ENCODE data around the gene CADM1. TPM values are rescaled to one million over a fixed set of nuclear protein-coding genes. Genes with fewer than 3 reads are reported as not detected.

CADM1 gene
- total RNA-seq, 4 donors from 2014 or later = 89.9 to 351 (median 235) TPM

DNA sequence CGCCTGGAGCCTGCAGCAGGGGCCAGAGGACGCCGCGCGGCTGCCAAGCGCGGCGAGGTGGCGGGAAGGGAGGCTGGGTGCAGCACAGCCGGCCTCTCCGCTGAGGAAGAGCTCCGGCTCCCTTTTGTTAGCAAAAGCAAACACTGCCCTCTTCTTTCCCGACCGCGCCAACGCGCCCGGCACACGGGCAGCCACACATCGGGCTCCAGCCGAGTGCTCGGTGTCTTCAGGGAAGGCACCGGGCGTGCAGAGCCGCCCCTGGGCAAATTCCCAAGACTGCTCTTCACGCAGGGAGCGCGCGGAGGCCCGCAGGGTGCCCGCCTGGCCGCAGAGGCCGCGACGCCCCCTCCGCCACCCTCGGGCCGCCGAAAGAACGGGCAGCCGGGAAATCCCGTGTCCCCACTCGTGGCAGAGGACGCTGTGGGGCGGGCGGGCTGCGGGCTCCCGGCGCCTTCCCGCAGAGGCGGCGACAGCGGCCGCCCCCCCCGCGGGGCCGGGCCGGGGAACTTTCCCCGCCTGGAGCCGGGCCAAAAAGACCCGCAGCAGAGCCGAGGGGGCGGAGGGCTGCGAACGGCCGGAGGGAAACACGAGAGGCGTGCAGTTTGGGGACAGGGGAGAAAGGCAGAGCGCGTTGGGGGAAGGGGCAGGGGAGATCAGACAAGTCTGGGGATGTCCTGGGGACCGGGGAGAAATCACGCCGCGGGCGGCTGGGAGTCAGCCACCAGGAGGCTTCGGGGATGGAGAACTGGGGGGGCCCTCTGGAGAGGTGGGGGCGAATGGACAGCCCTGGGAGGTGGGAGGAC is 931 bp downstream of the CADM1 start:
- TF ChIP-seq POLR2A (IDR thresholded peaks at IDR 0.05) = peak in 1 of 2 donors; percentile 50
- TF ChIP-seq, protein P1, sequence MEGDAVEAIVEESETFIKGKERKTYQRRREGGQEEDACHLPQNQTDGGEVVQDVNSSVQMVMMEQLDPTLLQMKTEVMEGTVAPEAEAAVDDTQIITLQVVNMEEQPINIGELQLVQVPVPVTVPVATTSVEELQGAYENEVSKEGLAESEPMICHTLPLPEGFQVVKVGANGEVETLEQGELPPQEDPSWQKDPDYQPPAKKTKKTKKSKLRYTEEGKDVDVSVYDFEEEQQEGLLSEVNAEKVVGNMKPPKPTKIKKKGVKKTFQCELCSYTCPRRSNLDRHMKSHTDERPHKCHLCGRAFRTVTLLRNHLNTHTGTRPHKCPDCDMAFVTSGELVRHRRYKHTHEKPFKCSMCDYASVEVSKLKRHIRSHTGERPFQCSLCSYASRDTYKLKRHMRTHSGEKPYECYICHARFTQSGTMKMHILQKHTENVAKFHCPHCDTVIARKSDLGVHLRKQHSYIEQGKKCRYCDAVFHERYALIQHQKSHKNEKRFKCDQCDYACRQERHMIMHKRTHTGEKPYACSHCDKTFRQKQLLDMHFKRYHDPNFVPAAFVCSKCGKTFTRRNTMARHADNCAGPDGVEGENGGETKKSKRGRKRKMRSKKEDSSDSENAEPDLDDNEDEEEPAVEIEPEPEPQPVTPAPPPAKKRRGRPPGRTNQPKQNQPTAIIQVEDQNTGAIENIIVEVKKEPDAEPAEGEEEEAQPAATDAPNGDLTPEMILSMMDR (IDR thresholded peaks at IDR 0.05) = peak in 4 of 6 experiments; percentile 31 to 61 (median 50)
- intact Hi-C loops (cut with DNase I) = loop anchor here (10.0 kb wide), 2 partner anchors 158 to 728 kb away; no protein-coding TSS in a partner anchor

GRCh38 chr11:115502636-115503082 is 1.6 kb downstream of the CADM1 start:
- Histone ChIP-seq H3K27me3 (no peaks in the 10 kb centered on the region), H3K4me1 (peaks cover 8 to 16% of the 10 kb centered on the region in 2 donors), H3K27ac (peak overlapping the region in 2 of 3 donors; percentile 85 to 90), H3K9me3 (no peaks in the 10 kb centered on the region), H3K4me3 (replicated peaks in 1 of 3) (peak overlapping the region; percentile 7 to 89 (median 82)), H3K36me3 (no peaks in the 10 kb centered on the region)
- DNase-seq = peak in 1 of 2 donors; percentile 10
- intact Hi-C loops (cut with DNase I) = loop anchor here (10.0 kb wide), 2 partner anchors 158 to 728 kb away; no protein-coding TSS in a partner anchor
- TF ChIP-seq POLR2A (IDR thresholded peaks at IDR 0.05) = no peak
- TF ChIP-seq, protein P1 (IDR thresholded peaks at IDR 0.05) = no peak
- 1 to 4% methylated on average over 12 to 25 of the region's 30 CpGs for WGBS, 2 donors

More for the DNA sequence above, 931 bp downstream of the CADM1 start:
- H3K9me3 ChIP-seq = no peaks in the 10 kb centered on the region
- peak overlapping the region in 2 of 3 donors; percentile 85 to 90 for H3K27ac ChIP-seq
- H3K4me3 ChIP-seq (replicated peaks in 1 of 3) = peak overlapping the region; percentile 7 to 89 (median 82)
- no peaks in the 10 kb centered on the region for H3K36me3 ChIP-seq
- H3K4me1 ChIP-seq = peaks cover 7 to 15% of the 10 kb centered on the region in 2 donors
- 0 to 1% methylated on average over 29 to 50 of the region's 77 CpGs for WGBS, 2 donors
- no peaks in the 10 kb centered on the region for H3K27me3 ChIP-seq
- DNase-seq = peak; percentile 80 to 84

GRCh38 chr11:115501893-115502589 is 2.2 kb downstream of the CADM1 start:
- no peak for TF ChIP-seq POLR2A (IDR thresholded peaks at IDR 0.05)
- TF ChIP-seq, protein P1 (IDR thresholded peaks at IDR 0.05) = no peak
- Histone ChIP-seq H3K4me3 (replicated peaks in 1 of 3) (peak overlapping the region in 1 of 3 donors; percentile 89), H3K27ac (peak overlapping the region in 2 of 3 donors; percentile 85 to 90), H3K4me1 (peaks cover 14 to 22% of the 10 kb centered on the region in 2 donors), H3K9me3 (no peaks in the 10 kb centered on the region), H3K27me3 (no peaks in the 10 kb centered on the region), H3K36me3 (no peaks in the 10 kb centered on the region)
- intact Hi-C loops (cut with DNase I) = loop anchor here (10.0 kb wide), 2 partner anchors 157 to 727 kb away; no protein-coding TSS in a partner anchor
- no peak for DNase-seq
- WGBS, 2 donors = 23 to 27% methylated on average over 22 of the region's 22 CpGs

DNA sequence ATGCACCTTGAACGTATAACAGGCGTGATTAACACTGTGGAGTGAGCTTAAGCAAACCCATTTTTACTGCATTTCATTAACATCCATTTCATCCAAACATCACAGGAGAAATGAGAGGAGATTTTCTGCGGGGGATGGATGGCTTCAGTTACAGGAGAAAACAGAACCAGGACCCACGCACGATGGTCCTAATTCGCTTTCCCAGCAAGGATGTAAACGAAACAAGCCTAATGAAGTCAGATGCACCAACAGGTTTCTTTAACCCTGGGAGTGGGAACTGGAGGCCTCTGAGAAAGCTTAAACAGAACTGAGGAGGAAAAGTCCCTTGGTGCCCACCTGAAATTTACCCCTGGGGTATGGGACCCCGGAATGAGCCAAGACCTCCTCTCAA is 2.7 kb downstream of the CADM1 start:
- intact Hi-C loops (cut with DNase I) = loop anchor here (10.0 kb wide), 2 partner anchors 157 to 727 kb away; no protein-coding TSS in a partner anchor
- peak overlapping the region in 2 of 3 donors; percentile 14 to 34 for H3K27ac ChIP-seq
- TF ChIP-seq, protein P1 (IDR thresholded peaks at IDR 0.05) = no peak
- no peak for TF ChIP-seq POLR2A (IDR thresholded peaks at IDR 0.05)
- no peaks in the 10 kb centered on the region for H3K9me3 ChIP-seq
- no peaks in the 10 kb centered on the region for H3K36me3 ChIP-seq
- 75 to 76% methylated on average over 8 of the region's 8 CpGs for WGBS, 2 donors
- no peaks in the 10 kb centered on the region for H3K27me3 ChIP-seq
- DNase-seq = no peak
- peak overlapping the region in 1 of 3 donors; percentile 89 for H3K4me3 ChIP-seq (replicated peaks in 1 of 3)
- H3K4me1 ChIP-seq = peaks cover 20 to 27% of the 10 kb centered on the region in 2 donors
